ENCODE data around the gene PTCH2.
"Not testable (repeated sequence)": the region's sequence is repeated elsewhere in the genome, so short reads cannot be mapped to it uniquely, and the experiment has no call there.

PTCH2 gene

GRCh38 chr1:44839576-44839975 is 3.5 kb downstream of the PTCH2 start:
- DNase-seq = no peak

DNA sequence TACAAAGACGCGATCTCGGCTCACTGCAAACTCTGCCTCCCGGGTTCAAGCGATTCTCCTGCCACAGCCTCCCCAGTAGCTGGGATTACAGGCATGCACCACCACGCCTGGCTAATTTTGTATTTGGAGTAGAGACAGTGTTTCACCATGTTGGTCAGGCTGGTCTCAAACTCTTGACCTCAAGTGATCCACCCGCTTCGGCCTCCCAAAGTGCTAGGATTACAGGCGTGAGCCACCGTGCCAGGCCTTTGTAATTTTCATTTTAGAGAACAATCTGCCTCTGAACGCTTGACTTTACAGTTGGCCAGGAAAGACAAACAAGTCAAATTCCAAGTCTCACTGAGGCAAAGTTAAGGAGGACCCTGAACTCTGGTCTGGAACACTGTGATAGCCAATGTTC is 4.8 kb downstream of the PTCH2 start:
- DNase-seq = not testable (repeated sequence)

DNA sequence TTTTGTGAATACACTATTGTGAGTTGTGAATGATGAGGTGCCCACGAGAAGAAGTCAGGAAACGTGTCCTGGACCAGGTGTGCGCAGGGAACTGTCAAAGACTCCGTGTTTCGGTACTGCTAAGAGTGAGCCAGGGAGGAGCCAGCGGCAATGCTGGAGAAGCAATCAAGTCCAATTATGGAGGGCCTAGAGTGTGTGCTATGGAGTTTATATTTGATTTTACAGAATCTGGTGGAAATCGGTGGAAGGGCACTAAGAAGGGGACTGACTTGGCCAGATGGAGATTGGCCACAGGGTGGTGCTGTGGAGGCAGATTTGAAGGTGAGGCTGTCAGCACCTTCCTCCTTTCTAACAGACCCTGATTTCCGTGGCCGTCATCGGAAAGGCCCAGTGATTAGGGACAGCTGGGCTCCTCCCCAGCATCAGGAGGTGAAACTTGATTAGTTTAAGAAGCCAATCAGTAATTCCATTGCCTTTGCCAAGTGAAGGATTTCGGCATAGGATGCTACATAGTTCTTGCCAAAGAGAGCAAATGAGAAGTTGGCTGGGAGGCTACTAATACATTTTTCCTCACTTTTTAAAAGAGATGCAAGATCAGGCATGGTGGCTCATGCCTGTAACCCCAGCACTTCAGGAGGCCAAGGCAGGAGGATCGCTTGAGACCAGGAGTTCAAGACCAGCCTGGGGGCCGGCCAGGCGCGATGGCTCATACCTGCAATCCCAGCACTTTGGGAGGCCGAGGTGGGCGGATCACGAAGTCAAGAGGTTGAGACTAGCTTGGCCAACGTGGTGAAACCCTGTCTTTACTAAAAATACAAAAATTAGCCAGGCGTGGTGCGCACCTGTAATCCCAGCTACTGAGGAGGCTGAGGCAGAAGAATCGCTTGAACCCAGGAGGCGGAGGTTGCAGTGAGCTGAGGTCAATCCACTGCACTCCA is 7.0 kb downstream of the PTCH2 start:
- peak; percentile 83 for DNase-seq

GRCh38 chr1:44834328-44834727 is 8.7 kb downstream of the PTCH2 start:
- DNase-seq = no peak

GRCh38 chr1:44832056-44832705 is 10.9 kb downstream of the PTCH2 start:
- DNase-seq = no peak

- peak; percentile 8 for DNase-seq
Measured at GRCh38 chr1:44831516-44831915, 11.5 kb downstream of the PTCH2 start.

DNA sequence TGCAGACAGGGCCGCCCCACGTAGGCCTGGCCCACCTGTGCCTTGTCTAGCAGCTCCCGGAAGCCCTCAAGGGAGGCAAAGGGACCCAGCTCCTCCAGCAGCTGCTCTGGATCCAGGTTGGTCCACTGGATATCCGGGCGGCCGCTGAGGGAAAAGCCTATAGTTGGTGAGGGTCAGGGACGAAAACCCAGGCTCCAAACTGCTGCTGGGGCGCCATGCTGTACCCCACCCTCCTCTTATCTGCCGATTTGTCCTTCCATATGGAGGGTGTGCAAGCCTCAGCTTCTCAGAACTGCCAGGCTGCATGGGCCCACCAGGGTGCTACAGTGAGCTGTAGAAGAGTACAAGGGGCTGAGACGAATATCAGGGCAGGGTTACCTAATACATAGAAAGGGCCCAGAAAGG is 12.2 kb downstream of the PTCH2 start:
- DNase-seq = no peak

- DNase-seq = no peak
Measured at GRCh38 chr1:44829506-44830384, 13.3 kb downstream of the PTCH2 start.

DNA sequence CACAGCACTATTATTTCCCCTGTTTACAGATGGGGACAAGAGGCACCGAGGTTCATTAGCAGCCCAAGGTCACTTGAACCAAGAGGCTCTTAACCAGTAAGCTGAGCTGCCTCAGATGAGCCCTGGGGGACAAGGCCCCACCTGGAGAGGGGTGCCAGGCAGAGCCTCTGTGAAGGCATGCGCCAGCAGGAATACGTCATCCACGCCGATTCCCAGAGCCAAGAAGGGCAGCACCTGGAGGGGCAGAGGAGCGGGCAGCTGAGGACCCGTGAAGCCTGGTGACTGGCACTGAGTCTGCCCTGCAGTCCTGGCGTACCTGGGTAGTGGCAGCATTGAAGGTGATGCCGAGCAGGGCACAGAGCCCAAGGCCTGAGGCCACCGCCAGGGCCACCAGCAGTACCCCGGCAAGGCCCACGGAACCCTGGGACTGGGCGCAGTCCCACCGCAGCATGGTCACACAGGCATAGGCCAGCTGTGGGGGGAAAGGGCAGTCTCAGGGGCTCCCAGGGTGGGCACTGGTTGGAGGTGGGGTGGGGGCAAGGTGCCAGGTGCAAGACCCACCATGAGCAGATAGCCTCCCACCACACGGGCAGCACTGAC is 14.1 kb downstream of the PTCH2 start:
- DNase-seq = no peak

DNA sequence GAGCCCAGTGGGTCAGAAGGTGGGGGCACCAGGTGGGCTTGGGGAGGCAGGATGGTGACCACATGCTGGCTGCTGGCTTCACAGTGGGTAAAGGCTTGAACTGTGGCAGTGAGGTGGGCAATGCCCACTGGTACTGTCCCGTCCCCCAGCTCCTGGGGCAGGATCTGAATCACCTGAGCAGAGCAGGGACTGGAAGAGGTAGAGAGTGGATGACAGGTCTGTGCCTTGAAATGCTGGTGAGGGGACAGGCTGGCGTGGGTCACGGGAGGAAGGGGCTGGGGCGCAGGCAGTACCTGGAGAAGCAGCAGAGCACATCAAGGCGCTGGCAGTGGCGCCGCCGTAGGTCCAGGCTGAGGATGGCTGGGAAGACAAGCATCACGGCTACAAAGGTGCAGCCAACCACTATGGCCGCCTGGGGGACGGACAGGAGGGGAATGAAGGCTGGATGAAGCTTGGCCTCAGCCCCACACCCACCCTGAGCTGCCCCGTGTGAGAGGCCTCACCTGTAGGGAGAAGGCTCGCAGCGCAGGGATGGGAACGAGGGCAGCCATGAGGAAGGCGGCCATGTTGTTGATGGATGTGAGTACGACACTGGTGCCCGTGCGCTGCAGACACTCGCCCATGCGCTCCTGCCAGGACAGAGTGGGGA is 14.9 kb downstream of the PTCH2 start:
- DNase-seq = no peak

DNA sequence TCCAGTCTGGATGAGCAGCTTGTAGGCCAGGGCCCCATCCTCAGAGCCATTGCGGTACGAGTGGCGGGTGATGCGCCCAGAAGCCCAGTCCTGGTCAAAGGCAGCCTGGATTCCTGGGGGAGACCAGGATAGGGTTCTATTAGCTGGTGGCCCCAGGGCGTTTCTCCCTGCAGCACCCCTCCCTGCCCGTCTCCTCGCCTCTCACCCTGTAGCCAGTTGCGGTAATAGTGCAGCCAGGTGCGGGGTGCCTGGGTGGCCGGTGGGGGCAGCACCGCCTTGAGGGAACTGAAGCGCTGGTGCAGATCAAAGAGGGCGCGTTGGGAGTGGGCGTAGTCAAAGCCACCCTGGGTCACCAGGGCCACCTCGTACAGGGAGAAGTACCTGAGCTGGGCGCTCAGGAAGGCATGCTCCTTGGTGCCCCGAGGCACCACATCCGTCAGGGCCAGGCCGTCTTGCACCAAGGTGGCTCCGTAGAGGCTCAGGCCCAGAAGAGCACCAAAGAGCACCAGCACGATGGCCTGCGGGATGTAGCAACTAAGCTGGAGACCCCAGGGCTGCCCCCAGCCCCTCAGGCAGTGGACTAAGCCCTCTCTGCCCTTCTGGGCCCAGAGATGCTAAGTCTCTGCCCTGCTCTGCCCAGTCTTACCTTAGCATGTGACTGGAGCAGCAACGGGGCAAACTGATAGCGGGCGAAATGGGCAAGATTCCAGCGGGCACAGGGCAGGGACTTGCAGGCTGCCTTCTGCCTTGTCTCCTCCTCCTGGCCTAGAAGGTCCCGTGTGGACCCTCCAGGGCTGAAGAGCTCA is 15.7 kb downstream of the PTCH2 start:
- DNase-seq = no peak

DNA sequence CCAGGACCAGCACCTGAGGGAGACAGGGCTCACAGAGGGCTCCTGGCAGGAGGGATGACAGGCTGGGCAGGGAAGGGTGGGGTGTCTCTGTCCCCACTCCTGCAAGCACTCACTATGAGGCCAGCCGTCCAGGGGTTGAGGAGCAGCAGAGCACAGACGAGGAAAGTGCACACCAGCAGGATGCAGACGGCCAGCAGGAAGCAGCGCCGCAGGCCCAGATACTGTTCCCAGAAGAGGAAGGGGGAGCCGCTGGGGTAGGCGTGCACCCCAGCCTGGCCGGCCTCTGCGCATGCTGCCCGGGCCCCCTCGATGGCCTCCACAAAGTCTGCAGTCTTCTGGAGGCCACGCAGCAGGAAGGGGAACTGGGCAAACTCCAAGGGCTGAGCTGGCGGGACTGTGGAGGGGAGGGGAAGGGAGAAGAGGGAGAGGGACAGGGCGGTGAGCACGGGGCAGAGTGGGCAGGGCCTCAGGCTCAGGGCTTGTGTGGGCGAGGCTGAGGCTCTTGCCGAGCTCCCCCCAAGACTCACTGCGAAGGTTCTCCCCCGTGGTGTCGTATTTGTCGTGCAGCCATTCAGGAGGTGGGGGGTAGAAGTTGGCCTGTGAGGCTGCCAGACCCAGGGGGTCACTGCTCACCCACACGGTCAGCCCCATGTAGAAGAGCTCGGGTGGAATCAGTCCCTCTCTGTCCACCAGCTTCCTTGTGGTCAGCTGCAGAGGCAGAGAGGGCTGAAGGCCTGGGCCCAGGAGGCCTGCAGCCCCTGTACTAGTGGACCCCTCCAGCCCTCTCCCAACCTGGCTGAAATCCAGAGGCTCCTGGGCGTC is 16.5 kb downstream of the PTCH2 start:
- no peak for DNase-seq

DNA sequence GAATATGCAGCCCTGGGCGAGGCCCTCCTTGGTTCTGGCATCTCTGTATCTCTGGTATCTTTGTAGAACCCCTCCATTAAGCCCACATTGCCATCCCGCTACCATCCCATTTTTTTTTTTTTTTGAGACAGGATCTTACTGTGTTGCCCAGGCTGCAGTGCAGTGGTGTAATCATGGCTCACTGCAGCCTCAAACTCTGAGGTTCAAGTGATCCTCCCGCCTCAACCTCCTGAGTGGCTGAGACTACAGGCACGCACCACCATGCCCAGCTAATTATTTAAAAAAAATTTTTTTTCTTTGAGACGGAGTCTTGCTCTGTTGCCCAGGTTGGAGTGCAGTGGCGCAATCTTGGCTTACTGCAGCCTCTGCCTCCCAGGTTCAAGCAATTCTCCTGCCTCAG is 18.7 kb downstream of the PTCH2 start:
- DNase-seq = not testable (repeated sequence)

- no peak for DNase-seq
Measured at GRCh38 chr1:44822981-44823451, 20.0 kb downstream of the PTCH2 start.

- no peak for DNase-seq
Measured at GRCh38 chr1:44822131-44822701, 20.8 kb downstream of the PTCH2 start.

DNA sequence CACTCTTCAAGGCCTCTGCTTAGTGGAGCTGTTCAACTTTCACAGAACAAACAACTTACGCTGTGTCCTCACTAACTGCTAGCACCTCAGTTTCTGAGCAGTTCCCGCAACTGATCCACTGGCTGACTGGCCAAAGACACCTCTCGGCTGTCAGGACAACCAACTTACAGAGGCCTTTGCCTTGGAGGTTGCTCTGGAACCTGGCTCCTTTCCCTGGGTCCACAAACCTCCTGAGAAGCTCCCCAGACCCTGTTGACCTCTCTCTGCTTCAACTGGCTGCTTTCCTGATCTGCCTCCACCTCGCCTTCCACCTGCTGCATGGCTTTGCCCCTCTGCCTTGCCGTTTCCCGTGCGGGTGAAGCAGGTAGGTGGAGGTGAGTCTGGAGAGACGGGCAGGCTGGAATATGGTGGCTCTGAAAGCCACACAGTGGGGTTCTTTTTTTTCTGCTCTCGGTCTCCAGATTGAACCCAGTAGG is 21.8 kb downstream of the PTCH2 start:
- no peak for DNase-seq

DNA sequence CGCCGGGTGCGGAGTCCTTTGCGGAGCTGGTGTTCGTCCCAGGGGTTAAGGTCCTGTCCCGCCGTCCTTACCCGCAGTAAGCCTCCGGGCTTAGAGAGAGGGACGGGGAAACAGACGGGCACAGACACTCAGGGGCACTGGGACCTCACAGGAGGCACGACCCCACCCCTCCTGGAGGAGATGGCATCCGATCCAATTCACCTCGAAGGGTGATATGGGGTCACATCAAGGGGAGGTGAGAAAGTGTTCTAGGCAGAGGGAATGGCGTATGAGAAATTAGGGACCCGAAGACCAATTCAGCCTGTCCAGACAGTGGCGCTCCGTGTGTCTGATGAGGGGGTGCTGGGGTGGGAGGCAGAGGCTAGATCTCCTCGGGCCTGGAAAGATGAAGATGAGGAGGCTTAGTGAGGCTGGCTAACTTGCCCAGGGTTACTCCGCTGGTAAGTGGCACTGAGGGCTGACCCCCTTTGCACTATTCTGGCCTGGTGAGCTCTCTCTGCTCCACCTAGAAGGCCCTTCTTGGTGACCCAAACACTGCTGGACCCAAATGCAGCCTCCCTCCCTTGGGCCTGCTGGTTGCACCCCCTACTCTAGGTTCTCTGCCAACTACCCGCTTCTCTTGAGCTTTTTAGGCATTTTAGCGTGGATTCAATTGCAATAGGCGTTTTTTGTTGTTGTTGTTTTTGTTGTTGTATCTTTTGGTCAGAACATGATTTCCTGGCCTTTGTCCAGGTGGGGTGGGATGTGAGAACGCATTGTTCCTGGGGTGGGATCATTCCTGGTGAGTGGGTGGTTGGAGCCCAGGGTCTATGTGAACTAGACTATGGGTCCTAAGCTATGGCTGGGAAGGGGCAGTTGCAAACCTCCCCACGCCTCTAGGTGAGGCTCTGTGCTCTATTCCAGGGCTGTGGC is 22.5 kb downstream of the PTCH2 start:
- no peak for DNase-seq

DNA sequence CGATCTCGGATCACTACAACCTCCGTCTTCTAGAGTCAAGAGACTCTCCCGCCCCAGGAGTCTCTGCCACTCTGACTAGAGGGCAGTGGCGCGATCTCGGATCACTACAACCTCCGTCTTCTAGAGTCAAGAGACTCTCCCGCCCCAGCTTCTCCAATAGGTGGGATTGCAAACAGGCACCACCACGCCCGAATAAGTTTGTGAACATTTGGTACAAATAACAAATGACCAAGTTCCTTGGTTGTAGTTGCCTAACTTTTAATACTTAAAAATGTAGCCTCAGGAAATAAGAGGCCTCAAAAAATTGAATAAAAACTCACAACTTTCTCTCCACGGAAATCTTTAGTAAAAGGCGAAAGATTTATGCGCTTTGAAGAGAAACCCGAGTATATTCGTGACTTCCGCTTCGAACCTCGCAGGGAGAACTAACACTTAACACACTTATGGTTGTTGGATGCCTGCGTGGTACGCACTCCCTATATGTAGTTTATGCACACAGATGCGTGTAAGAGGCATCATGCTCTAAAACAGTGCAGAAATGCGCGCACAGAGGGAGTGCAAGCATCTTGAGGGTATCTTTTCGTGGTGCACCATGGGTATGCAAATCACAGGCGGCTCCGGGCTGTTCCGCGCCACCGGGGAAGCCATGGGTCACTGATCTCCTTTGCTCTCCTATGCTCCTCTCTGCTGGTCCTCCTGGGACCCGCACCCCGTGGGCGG is 23.3 kb downstream of the PTCH2 start:
- no peak for DNase-seq

Data from NCI-H1092 treated with DMSO at 0.1 percent for 48 hours (cell line).